ENCODE measurements around the gene REST.

REST gene

GRCh38 chr4:56976283-56976836 is 68.7 kb downstream of the REST start:
- no peak overlapping the region for H3K9ac ChIP-seq
- H3K79me2 ChIP-seq: peaks cover 13% of the 10 kb centered on the region
- H3K27ac ChIP-seq: no peak overlapping the region
- no peaks in the 10 kb centered on the region for H3K4me1 ChIP-seq
- H3K9me3 ChIP-seq (ENCODE audit: control insufficient read depth, low read length): no peaks in the 10 kb centered on the region
- peak overlapping the region; percentile 90 for H2AFZ ChIP-seq
- no peaks in the 10 kb centered on the region for H3K27me3 ChIP-seq (ENCODE audit: control insufficient read depth, insufficient read depth, low read length)
- peak overlapping the region; percentile 79 for H3K4me2 ChIP-seq (ENCODE audit: low read length)
- H3K4me3 ChIP-seq (ENCODE audit: low read depth, low read length): peak overlapping the region; percentile 88
- no peaks in the 10 kb centered on the region for H3K36me3 ChIP-seq (ENCODE audit: control insufficient read depth, insufficient read depth, low read length)
- TF ChIP-seq CTCF (IDR thresholded peaks at IDR 0.05): no peak

- Histone ChIP-seq H3K4me1 (no peaks in the 10 kb centered on the region), H3K9ac (peak overlapping the region; percentile 29), H3K79me2 (peaks cover 13% of the 10 kb centered on the region)
Observed at GRCh38 chr4:56976837-56977320, 69.2 kb downstream of the REST start.

GRCh38 chr4:56977321-56978012 is 69.8 kb downstream of the REST start, which contains the start of gene NOA1:
NOA1 (minus strand) TSS chr4:56977606; CDS start chr4:56977585, 21 bp downstream.
- Histone ChIP-seq H3K4me3 (ENCODE audit: low read depth, low read length) (peak within 1 kb of the TSS; percentile 88), H3K27ac (peak within 1 kb of the TSS; percentile 80), H3K36me3 (ENCODE audit: control insufficient read depth, insufficient read depth, low read length) (no peaks in the 10 kb centered on the region), H3K27me3 (ENCODE audit: control insufficient read depth, insufficient read depth, low read length) (no peaks in the 10 kb centered on the region), H3K79me2 (peaks cover 18% of the 10 kb centered on the region), H3K9ac (peak within 1 kb of the TSS; percentile 29), H3K4me2 (ENCODE audit: low read length) (peak within 1 kb of the TSS; percentile 82), H2AFZ (peak within 1 kb of the TSS; percentile 90), H3K9me3 (ENCODE audit: control insufficient read depth, low read length) (no peaks in the 10 kb centered on the region), H3K4me1 (no peaks in the 10 kb centered on the region)
- no peak for TF ChIP-seq CTCF (IDR thresholded peaks at IDR 0.05)

More at GRCh38 chr4:56976837-56977320, 69.2 kb downstream of the REST start:
- H3K4me3 ChIP-seq (ENCODE audit: low read depth, low read length): peak overlapping the region; percentile 88
- H3K27me3 ChIP-seq (ENCODE audit: control insufficient read depth, insufficient read depth, low read length): no peaks in the 10 kb centered on the region
- peak overlapping the region; percentile 90 for H2AFZ ChIP-seq
- H3K27ac ChIP-seq: peak overlapping the region; percentile 80
- peak; percentile 12 for TF ChIP-seq CTCF (IDR thresholded peaks at IDR 0.05)
- no peaks in the 10 kb centered on the region for H3K9me3 ChIP-seq (ENCODE audit: control insufficient read depth, low read length)
- H3K4me2 ChIP-seq (ENCODE audit: low read length): peak overlapping the region; percentile 79
- no peaks in the 10 kb centered on the region for H3K36me3 ChIP-seq (ENCODE audit: control insufficient read depth, insufficient read depth, low read length)

GRCh38 chr4:56978750-56979303 is 71.1 kb downstream of the REST start, which contains the start of gene POLR2B:
POLR2B (plus strand) TSS chr4:56978896; CDS start chr4:56978986, 90 bp downstream.
- no peaks in the 10 kb centered on the region for H3K36me3 ChIP-seq (ENCODE audit: control insufficient read depth, insufficient read depth, low read length)
- H3K27me3 ChIP-seq (ENCODE audit: control insufficient read depth, insufficient read depth, low read length): no peaks in the 10 kb centered on the region
- H3K9ac ChIP-seq: peak within 1 kb of the TSS; percentile 53
- no peak for TF ChIP-seq CTCF (IDR thresholded peaks at IDR 0.05)
- H3K9me3 ChIP-seq (ENCODE audit: control insufficient read depth, low read length): no peaks in the 10 kb centered on the region
- peaks cover 20% of the 10 kb centered on the region for H3K79me2 ChIP-seq
- peak within 1 kb of the TSS; percentile 88 for H3K4me3 ChIP-seq (ENCODE audit: low read depth, low read length)
- H2AFZ ChIP-seq: peak within 1 kb of the TSS; percentile 90
- H3K4me1 ChIP-seq: no peaks in the 10 kb centered on the region
- peak within 1 kb of the TSS; percentile 80 for H3K27ac ChIP-seq
- peak within 1 kb of the TSS; percentile 82 for H3K4me2 ChIP-seq (ENCODE audit: low read length)
